ENCODE results near the gene ZNF865. TPM values are rescaled to one million over a fixed set of nuclear protein-coding genes. Genes with fewer than 3 reads are reported as not detected.

ZNF865 gene
- total RNA-seq, 1 experiment from 2014 or later, result 13.2 TPM

GRCh38 chr19:55648585-55649267, 43.3 kb downstream of the ZNF865 start:
- H3K9me3 Mint-ChIP-seq (ENCODE audit: unreplicated experiment), result no peaks in the 10 kb centered on the region
- peaks cover 9% of the 10 kb centered on the region for H3K4me1 Mint-ChIP-seq (ENCODE audit: low read depth, unreplicated experiment)
- Histone ChIP-seq H3K9me3 (no peaks in the 10 kb centered on the region), H3K36me3 (ENCODE audit: control insufficient read depth, insufficient read depth, low read length) (no peaks in the 10 kb centered on the region), H3K4me1 (peaks cover 3% of the 10 kb centered on the region; the same call in 1 of the 2 replicates), H3K4me3 (ENCODE audit: low read depth, low read length) (peak overlapping the region; percentile 93), H3K27me3 (replicated peaks; ENCODE audit: control insufficient read depth, insufficient read depth, low read length) (no peaks in the 10 kb centered on the region)
- CTCF ChIA-PET, result no interaction called here
- peaks cover 75% of the 10 kb centered on the region for H3K36me3 Mint-ChIP-seq (ENCODE audit: insufficient read depth, unreplicated experiment)
- DNase-seq, result no peak
- H3K27ac Mint-ChIP-seq (ENCODE audit: unreplicated experiment), result peak overlapping the region; percentile 78
- H3K27me3 Mint-ChIP-seq (ENCODE audit: insufficient read depth, unreplicated experiment), result no peaks in the 10 kb centered on the region
- TF ChIP-seq CTCF (IDR thresholded peaks at IDR 0.05; ENCODE audit: insufficient read depth in 1 of 2, low read depth in 1 of 2, low read length in 1 of 2, severe bottlenecking in 1 of 2, unreplicated experiment in 1 of 2), result no peak
- no TSS peak for BruUV-seq (replicated peaks)
- POLR2A ChIA-PET, result no interaction called here
- H3K4me3 Mint-ChIP-seq (ENCODE audit: unreplicated experiment), result peak overlapping the region; percentile 82
- intact Hi-C loops (cut with micrococcal nuclease; ENCODE audit: unreplicated experiment), result no loop called here

- no peak for DNase-seq
- H3K27ac Mint-ChIP-seq (ENCODE audit: unreplicated experiment), result peak overlapping the region; percentile 78
- ChIA-PET POLR2A (no interaction called here), CTCF (interaction anchor here (0.6 kb wide), 1 partner anchor 11 kb away, joined by 3 read pairs; no protein-coding TSS in a partner anchor)
- H3K27me3 Mint-ChIP-seq (ENCODE audit: insufficient read depth, unreplicated experiment), result no peaks in the 10 kb centered on the region
- no peaks in the 10 kb centered on the region for H3K9me3 ChIP-seq
- H3K36me3 Mint-ChIP-seq (ENCODE audit: insufficient read depth, unreplicated experiment), result peaks cover 75% of the 10 kb centered on the region
- no peak overlapping the region for H3K4me3 ChIP-seq (ENCODE audit: low read depth, low read length)
- no peak for TF ChIP-seq CTCF (IDR thresholded peaks at IDR 0.05; ENCODE audit: insufficient read depth in 1 of 2, low read depth in 1 of 2, low read length in 1 of 2, severe bottlenecking in 1 of 2, unreplicated experiment in 1 of 2)
- intact Hi-C loops (cut with micrococcal nuclease; ENCODE audit: unreplicated experiment), result loop anchor here (10.0 kb wide), 1 partner anchor 495 kb away; the partner anchor contains the start of gene ZNF444
- H3K36me3 ChIP-seq (ENCODE audit: control insufficient read depth, insufficient read depth, low read length), result no peaks in the 10 kb centered on the region
- no peaks in the 10 kb centered on the region for H3K27me3 ChIP-seq (replicated peaks; ENCODE audit: control insufficient read depth, insufficient read depth, low read length)
- peaks cover 3% of the 10 kb centered on the region; the same call in 1 of the 2 replicates for H3K4me1 ChIP-seq
- peak overlapping the region; percentile 82 for H3K4me3 Mint-ChIP-seq (ENCODE audit: unreplicated experiment)
- H3K9me3 Mint-ChIP-seq (ENCODE audit: unreplicated experiment), result no peaks in the 10 kb centered on the region
- no TSS peak for BruUV-seq (replicated peaks)
- peaks cover 2% of the 10 kb centered on the region for H3K4me1 Mint-ChIP-seq (ENCODE audit: low read depth, unreplicated experiment)
These were observed 44.0 kb downstream of the ZNF865 start for GRCh38 chr19:55649268-55650125.

GRCh38 chr19:55650126-55650557, 44.7 kb downstream of the ZNF865 start:
- no TSS peak for BruUV-seq (replicated peaks)

More at GRCh38 chr19:55650126-55650557, 44.7 kb downstream of the ZNF865 start:
- Histone ChIP-seq H3K9me3 (no peaks in the 10 kb centered on the region), H3K27me3 (replicated peaks; ENCODE audit: control insufficient read depth, insufficient read depth, low read length) (no peaks in the 10 kb centered on the region), H3K4me1 (0 out of 2 replicates have a peak, but pooled peaks cover 3% of the 10 kb centered on the region), H3K4me3 (ENCODE audit: low read depth, low read length) (no peak overlapping the region), H3K36me3 (ENCODE audit: control insufficient read depth, insufficient read depth, low read length) (no peaks in the 10 kb centered on the region)
- TF ChIP-seq CTCF (IDR thresholded peaks at IDR 0.05; ENCODE audit: insufficient read depth in 1 of 2, low read depth in 1 of 2, low read length in 1 of 2, severe bottlenecking in 1 of 2, unreplicated experiment in 1 of 2), result no peak
- no peak for DNase-seq
- peak overlapping the region; percentile 82 for H3K4me3 Mint-ChIP-seq (ENCODE audit: unreplicated experiment)
- no peaks in the 10 kb centered on the region for H3K27me3 Mint-ChIP-seq (ENCODE audit: insufficient read depth, unreplicated experiment)
- H3K9me3 Mint-ChIP-seq (ENCODE audit: unreplicated experiment), result no peaks in the 10 kb centered on the region
- intact Hi-C loops (cut with micrococcal nuclease; ENCODE audit: unreplicated experiment), result loop anchor here (10.0 kb wide), 1 partner anchor 495 kb away; the partner anchor contains the start of gene ZNF444
- peak overlapping the region; percentile 48 for H3K27ac Mint-ChIP-seq (ENCODE audit: unreplicated experiment)
- ChIA-PET CTCF (interaction anchor here (0.6 kb wide), 1 partner anchor 12 kb away, joined by 3 read pairs; no protein-coding TSS in a partner anchor), POLR2A (no interaction called here)
- peaks cover 75% of the 10 kb centered on the region for H3K36me3 Mint-ChIP-seq (ENCODE audit: insufficient read depth, unreplicated experiment)
- no peaks in the 10 kb centered on the region for H3K4me1 Mint-ChIP-seq (ENCODE audit: low read depth, unreplicated experiment)
